GM23338 (cell line): Measurements from ENCODE around the gene PPFIA2. TPM values are rescaled to one million over a fixed set of nuclear protein-coding genes. Genes with fewer than 3 reads are reported as not detected.

Experiments
- ATAC-seq: fragments of 200-7000 bp; cut with Tn5 transposase; 3 replicates; pipeline ENCODE4 v1.9.1; 2020
- DNase-seq: peaks from one replicate; pipeline ENCODE4 v3.0.0-alpha.2; 2015; ENCODE audit warnings: low spot score
- H2AFZ ChIP-seq: fragments of 200-600 bp; sonication (generic); 2 replicates; pipeline ENCODE4 v1.8.0; 2016; ENCODE audit warnings: antibody characterized with exemption, mild to moderate bottlenecking, moderate library complexity
- H3F3A ChIP-seq: fragments of 200-600 bp; sonication (generic); replicated peaks from 2 replicates; pipeline ENCODE4 v1.8.0; 2017; ENCODE audit warnings: antibody characterized with exemption, mixed run types, low read depth
- H3K27ac ChIP-seq: fragments of 200-600 bp; sonication (generic); 2 replicates; pipeline ENCODE4 v1.6.1; 2016; ENCODE audit warnings: low read depth
- H3K27me3 ChIP-seq: fragments of 200-600 bp; sonication (generic); 2 replicates; pipeline ENCODE4 v1.8.0; 2016; ENCODE audit warnings: mild to moderate bottlenecking, mixed run types, moderate library complexity; ENCODE audit not compliant: insufficient read depth
- H3K36me3 ChIP-seq: fragments of 200-600 bp; sonication (generic); 2 replicates; pipeline ENCODE4 v1.8.0; 2016; ENCODE audit warnings: mild to moderate bottlenecking; ENCODE audit not compliant: insufficient read depth
- H3K4me1 ChIP-seq: fragments of 200-600 bp; sonication (generic); 2 replicates; pipeline ENCODE4 v1.8.0; 2016; ENCODE audit warnings: mild to moderate bottlenecking, moderate library complexity; ENCODE audit not compliant: insufficient read depth
- H3K4me2 ChIP-seq: fragments of 200-600 bp; sonication (generic); 2 replicates; pipeline ENCODE4 v1.7.1; 2017; ENCODE audit warnings: mixed run types
- H3K4me3 ChIP-seq: fragments of 200-600 bp; sonication (generic); 2 replicates; pipeline ENCODE4 v1.6.1; 2016; ENCODE audit warnings: mixed run types
- H3K79me2 ChIP-seq: fragments of 200-600 bp; sonication (generic); replicated peaks from 2 replicates; pipeline ENCODE4 v1.8.0; 2017; ENCODE audit warnings: mild to moderate bottlenecking; ENCODE audit not compliant: insufficient read depth
- H3K9me2 ChIP-seq: fragments of 200-600 bp; sonication (generic); 2 replicates; pipeline ENCODE4 v1.8.0; 2017; ENCODE audit not compliant: insufficient read depth
- H4K20me1 ChIP-seq: fragments of 200-600 bp; sonication (generic); replicated peaks from 2 replicates; pipeline ENCODE4 v1.8.0; 2017; ENCODE audit warnings: mild to moderate bottlenecking; ENCODE audit not compliant: insufficient read depth
- H3K27ac Mint-ChIP-seq: 2 replicates; pipeline ENCODE4 v1.8.0; 2020; ENCODE audit warnings: inconsistent platforms, mild to moderate bottlenecking, moderate library complexity, mixed read lengths
- H3K27me3 Mint-ChIP-seq: 3 replicates; pipeline ENCODE4 v1.8.0; 2022; ENCODE audit warnings: low read depth, mild to moderate bottlenecking, moderate library complexity, mixed read lengths, inconsistent platforms; ENCODE audit not compliant: insufficient read depth, poor library complexity
- H3K36me3 Mint-ChIP-seq: 3 replicates; pipeline ENCODE4 v1.8.0; 2021; ENCODE audit warnings: low read depth, mild to moderate bottlenecking, inconsistent platforms, moderate library complexity, mixed read lengths
- H3K4me1 Mint-ChIP-seq: 3 replicates; pipeline ENCODE4 v1.8.0; 2020; ENCODE audit warnings: mild to moderate bottlenecking, inconsistent platforms, mixed read lengths
- H3K4me3 Mint-ChIP-seq: 3 replicates; pipeline ENCODE4 v1.8.0; 2021; ENCODE audit warnings: moderate library complexity, mild to moderate bottlenecking, inconsistent platforms, mixed read lengths
- H3K9me3 Mint-ChIP-seq: 3 replicates; pipeline ENCODE4 v1.8.0; 2020; ENCODE audit warnings: moderate library complexity, mild to moderate bottlenecking, inconsistent platforms, mixed read lengths
- CREB1 ChIP-seq: fragments of 250-450 bp; sonication (Bioruptor Pico); IDR thresholded peaks from 2 replicates; pipeline ENCODE4 v1.5.0; 2020; ENCODE audit warnings: low read depth, mild to moderate bottlenecking, moderate library complexity
- EZH2 ChIP-seq: fragments of 200-600 bp; sonication (generic); IDR thresholded peaks from one replicate; pipeline ENCODE4 v1.8.0; 2017; ENCODE audit warnings: antibody characterized with exemption, mild to moderate bottlenecking, low read depth; ENCODE audit not compliant: unreplicated experiment
- EZH2phosphoT487 ChIP-seq: fragments of 200-600 bp; sonication (generic); IDR thresholded peaks from one replicate; pipeline ENCODE4 v1.8.1; 2018; ENCODE audit warnings: antibody characterized with exemption; ENCODE audit not compliant: unreplicated experiment
- POLR2AphosphoS5 ChIP-seq: IDR thresholded peaks from 2 replicates; pipeline ENCODE4 v1.6.1; 2016; ENCODE audit warnings: antibody characterized with exemption, low read depth
- STAT1 ChIP-seq: IDR thresholded peaks from one replicate; pipeline ENCODE4 v1.6.1; 2016; ENCODE audit warnings: antibody characterized with exemption; ENCODE audit not compliant: unreplicated experiment
- ZNF114 ChIP-seq: fragments of 250-450 bp; sonication (Bioruptor Pico); IDR thresholded peaks from 2 replicates; pipeline ENCODE4 v1.5.0; 2020; ENCODE audit warnings: mild to moderate bottlenecking, moderate library complexity
- ZNF331 ChIP-seq: fragments of 250-450 bp; sonication (Bioruptor Pico); IDR thresholded peaks from 2 replicates; pipeline ENCODE4 v1.5.0; 2020; ENCODE audit warnings: low read depth, mild to moderate bottlenecking, moderate library complexity
- polyA plus RNA-seq: library from polyadenylated mRNA; unstranded; fragments of >200 nt; fragmentation: Nextera tagmentation; extraction: Ambion mirVana; gene quantifications from 2 replicates; pipeline ENCODE4 v1.2.1, GENCODE V29; 2016
- total RNA-seq: library from RNA; depleted of rRNA; stranded (reverse); fragments of >200 nt; shearing (Covaris generic); gene quantifications from 2 replicates; pipeline ENCODE4 v1.2.3, GENCODE V29; 2014
- TF ChIP-seq, protein P1 (sequence below): fragments of 250-450 bp; sonication (Bioruptor Pico); IDR thresholded peaks from 2 replicates; pipeline ENCODE4 v1.5.0; 2020; ENCODE audit warnings: mild to moderate bottlenecking, moderate library complexity

The PPFIA2 gene
- total and polyA plus RNA-seq, 2 experiments from 2014 or later, result 5.4 to 7.2 TPM

DNA sequence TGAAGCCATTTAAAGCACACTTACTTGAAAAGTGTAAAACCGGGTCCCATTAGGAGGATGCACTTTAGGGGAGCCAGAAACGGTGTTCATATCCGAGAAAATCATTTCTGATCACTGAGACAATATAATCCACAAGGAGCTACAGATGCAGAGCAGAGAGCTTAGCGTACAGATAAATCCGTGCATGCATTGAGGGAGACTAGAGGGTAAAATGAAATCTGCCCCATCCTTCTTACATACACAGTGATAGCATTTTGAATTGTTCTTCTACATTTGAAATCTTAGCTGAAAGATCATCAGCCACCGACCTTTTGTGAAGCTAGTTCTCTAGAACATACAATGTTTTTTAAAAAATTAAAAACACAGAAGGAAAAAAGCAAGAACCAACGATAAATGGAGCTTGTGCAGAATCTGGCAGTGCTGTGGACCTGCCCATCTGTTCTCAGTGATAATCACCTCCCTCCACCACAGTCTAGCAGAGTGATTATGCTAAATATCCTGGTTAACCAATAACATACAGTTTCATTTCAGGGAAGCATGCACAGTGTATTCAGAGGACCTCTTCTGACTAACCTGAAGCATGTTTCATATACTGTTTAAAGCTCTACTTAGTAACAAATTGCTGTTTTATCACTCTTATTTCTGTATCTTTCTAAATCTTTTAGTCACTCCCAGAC is 161.1 kb downstream of the PPFIA2 start:
- Mint-ChIP-seq H3K4me3 (no peak overlapping the region), H3K27me3 (no peaks in the 10 kb centered on the region), H3K4me1 (no peaks in the 10 kb centered on the region), H3K27ac (no peak overlapping the region), H3K9me3 (no peaks in the 10 kb centered on the region), H3K36me3 (no peaks in the 10 kb centered on the region)
- Histone ChIP-seq H3K4me1 (no peaks in the 10 kb centered on the region), H3K27ac (no peak overlapping the region), H3K36me3 (no peaks in the 10 kb centered on the region), H3F3A (no peaks in the 10 kb centered on the region), H3K79me2 (no peaks in the 10 kb centered on the region), H3K4me2 (no peak overlapping the region), H2AFZ (no peak overlapping the region), H3K4me3 (no peak overlapping the region), H3K27me3 (no peaks in the 10 kb centered on the region), H4K20me1 (no peaks in the 10 kb centered on the region), H3K9me2 (no peaks in the 10 kb centered on the region)
- TF ChIP-seq STAT1 (no peak), POLR2AphosphoS5 (no peak), CREB1 (no peak), EZH2 (no peak), ZNF114 (CRISPR knock-in tag) (no peak), ZNF331 (CRISPR knock-in tag) (no peak), EZH2phosphoT487 (no peak)
- TF ChIP-seq, protein P1, sequence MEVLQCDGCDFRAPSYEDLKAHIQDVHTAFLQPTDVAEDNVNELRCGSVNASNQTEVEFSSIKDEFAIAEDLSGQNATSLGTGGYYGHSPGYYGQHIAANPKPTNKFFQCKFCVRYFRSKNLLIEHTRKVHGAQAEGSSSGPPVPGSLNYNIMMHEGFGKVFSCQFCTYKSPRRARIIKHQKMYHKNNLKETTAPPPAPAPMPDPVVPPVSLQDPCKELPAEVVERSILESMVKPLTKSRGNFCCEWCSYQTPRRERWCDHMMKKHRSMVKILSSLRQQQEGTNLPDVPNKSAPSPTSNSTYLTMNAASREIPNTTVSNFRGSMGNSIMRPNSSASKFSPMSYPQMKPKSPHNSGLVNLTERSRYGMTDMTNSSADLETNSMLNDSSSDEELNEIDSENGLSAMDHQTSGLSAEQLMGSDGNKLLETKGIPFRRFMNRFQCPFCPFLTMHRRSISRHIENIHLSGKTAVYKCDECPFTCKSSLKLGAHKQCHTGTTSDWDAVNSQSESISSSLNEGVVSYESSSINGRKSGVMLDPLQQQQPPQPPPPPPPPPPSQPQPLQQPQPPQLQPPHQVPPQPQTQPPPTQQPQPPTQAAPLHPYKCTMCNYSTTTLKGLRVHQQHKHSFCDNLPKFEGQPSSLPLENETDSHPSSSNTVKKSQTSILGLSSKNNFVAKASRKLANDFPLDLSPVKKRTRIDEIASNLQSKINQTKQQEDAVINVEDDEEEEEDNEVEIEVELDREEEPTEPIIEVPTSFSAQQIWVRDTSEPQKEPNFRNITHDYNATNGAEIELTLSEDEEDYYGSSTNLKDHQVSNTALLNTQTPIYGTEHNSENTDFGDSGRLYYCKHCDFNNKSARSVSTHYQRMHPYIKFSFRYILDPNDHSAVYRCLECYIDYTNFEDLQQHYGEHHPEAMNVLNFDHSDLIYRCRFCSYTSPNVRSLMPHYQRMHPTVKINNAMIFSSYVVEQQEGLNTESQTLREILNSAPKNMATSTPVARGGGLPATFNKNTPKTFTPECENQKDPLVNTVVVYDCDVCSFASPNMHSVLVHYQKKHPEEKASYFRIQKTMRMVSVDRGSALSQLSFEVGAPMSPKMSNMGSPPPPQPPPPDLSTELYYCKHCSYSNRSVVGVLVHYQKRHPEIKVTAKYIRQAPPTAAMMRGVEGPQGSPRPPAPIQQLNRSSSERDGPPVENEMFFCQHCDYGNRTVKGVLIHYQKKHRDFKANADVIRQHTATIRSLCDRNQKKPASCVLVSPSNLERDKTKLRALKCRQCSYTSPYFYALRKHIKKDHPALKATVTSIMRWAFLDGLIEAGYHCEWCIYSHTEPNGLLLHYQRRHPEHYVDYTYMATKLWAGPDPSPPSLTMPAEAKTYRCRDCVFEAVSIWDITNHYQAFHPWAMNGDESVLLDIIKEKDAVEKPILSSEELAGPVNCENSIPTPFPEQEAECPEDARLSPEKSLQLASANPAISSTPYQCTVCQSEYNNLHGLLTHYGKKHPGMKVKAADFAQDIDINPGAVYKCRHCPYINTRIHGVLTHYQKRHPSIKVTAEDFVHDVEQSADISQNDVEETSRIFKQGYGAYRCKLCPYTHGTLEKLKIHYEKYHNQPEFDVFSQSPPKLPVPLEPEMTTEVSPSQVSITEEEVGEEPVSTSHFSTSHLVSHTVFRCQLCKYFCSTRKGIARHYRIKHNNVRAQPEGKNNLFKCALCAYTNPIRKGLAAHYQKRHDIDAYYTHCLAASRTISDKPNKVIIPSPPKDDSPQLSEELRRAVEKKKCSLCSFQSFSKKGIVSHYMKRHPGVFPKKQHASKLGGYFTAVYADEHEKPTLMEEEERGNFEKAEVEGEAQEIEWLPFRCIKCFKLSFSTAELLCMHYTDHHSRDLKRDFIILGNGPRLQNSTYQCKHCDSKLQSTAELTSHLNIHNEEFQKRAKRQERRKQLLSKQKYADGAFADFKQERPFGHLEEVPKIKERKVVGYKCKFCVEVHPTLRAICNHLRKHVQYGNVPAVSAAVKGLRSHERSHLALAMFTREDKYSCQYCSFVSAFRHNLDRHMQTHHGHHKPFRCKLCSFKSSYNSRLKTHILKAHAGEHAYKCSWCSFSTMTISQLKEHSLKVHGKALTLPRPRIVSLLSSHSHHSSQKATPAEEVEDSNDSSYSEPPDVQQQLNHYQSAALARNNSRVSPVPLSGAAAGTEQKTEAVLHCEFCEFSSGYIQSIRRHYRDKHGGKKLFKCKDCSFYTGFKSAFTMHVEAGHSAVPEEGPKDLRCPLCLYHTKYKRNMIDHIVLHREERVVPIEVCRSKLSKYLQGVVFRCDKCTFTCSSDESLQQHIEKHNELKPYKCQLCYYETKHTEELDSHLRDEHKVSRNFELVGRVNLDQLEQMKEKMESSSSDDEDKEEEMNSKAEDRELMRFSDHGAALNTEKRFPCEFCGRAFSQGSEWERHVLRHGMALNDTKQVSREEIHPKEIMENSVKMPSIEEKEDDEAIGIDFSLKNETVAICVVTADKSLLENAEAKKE (CRISPR knock-in tag), result no peak
- DNase-seq (no peak), ATAC-seq (no peak)
